ENCODE data around the gene CD72. TPM values are rescaled to one million over a fixed set of nuclear protein-coding genes. Genes with fewer than 3 reads are reported as not detected.
"Not testable (repeated sequence)": the region's sequence is repeated elsewhere in the genome, so short reads cannot be mapped to it uniquely, and the experiment has no call there.

Gene CD72
- total RNA-seq, 1 donor from 2014 or later: 0.47 TPM

- DNase-seq: no peak
Measured at GRCh38 chr9:35616681-35617459, 1.3 kb downstream of the CD72 start.

GRCh38 chr9:35615981-35616680 is 2.1 kb downstream of the CD72 start:
- DNase-seq: no peak

- no peak for DNase-seq
Measured at GRCh38 chr9:35612843-35613242, 5.4 kb downstream of the CD72 start.

- not testable (repeated sequence) for DNase-seq
Measured at GRCh38 chr9:35612066-35612465, 6.1 kb downstream of the CD72 start.

GRCh38 chr9:35611230-35611797 is 6.9 kb downstream of the CD72 start:
- DNase-seq: no peak

GRCh38 chr9:35609820-35610163 is 8.4 kb downstream of the CD72 start:
- no peak for DNase-seq

- no peak for DNase-seq
Measured at GRCh38 chr9:35609001-35609819, 9.0 kb downstream of the CD72 start.

GRCh38 chr9:35608221-35608620 is 10.0 kb downstream of the CD72 start:
- no peak for DNase-seq

GRCh38 chr9:35606726-35607125 is 11.5 kb downstream of the CD72 start:
- no peak for DNase-seq

GRCh38 chr9:35606138-35606504 is 12.1 kb downstream of the CD72 start:
- no peak for DNase-seq

GRCh38 chr9:35605351-35606137 is 12.7 kb downstream of the CD72 start:
- DNase-seq: no peak

- no peak for DNase-seq
Measured at GRCh38 chr9:35604578-35605350, 13.4 kb downstream of the CD72 start, which contains the start of gene TESK1. Gene TESK1, plus strand, starts transcription at chr9:35605262. Its CDS starts 358 bp downstream, at chr9:35605620.

GRCh38 chr9:35603986-35604577 is 14.1 kb downstream of the CD72 start:
- peak; percentile 98 for DNase-seq

- no peak for DNase-seq
Measured at GRCh38 chr9:35603506-35603985, 14.7 kb downstream of the CD72 start.

GRCh38 chr9:35599763-35600604 is 18.2 kb downstream of the CD72 start:
- no peak for DNase-seq

- DNase-seq: no peak
Measured at GRCh38 chr9:35598866-35599590, 19.2 kb downstream of the CD72 start.

- DNase-seq: not testable (repeated sequence)
Measured at GRCh38 chr9:35596907-35597306, 21.3 kb downstream of the CD72 start.

- DNase-seq: no peak
Measured at GRCh38 chr9:35594471-35594870, 23.7 kb downstream of the CD72 start.

GRCh38 chr9:35593581-35593980 is 24.6 kb downstream of the CD72 start:
- no peak for DNase-seq

Measured in occipital lobe (tissue), 2 donors.